ENCODE data around the gene ACTN4.

GRCh38 chr19:38759590-38760003, 112.1 kb downstream of the ACTN4 start:
- TF ChIP-seq CTCF (IDR thresholded peaks at IDR 0.05) (no peak), POLR2A (IDR thresholded peaks at IDR 0.05) (no peak)
